Stimulated activated CD8-positive, alpha-beta memory T cell treated with anti-CD3 and anti-CD28 coated beads, Interleukin-2, amount 100 ng/mL, for 48 hours (primary cell): ENCODE data around the gene SPATA33.

Experiments
- DNase-seq, 2 donors: peaks; one replicate each; pipeline ENCODE4 v3.0.0-alpha.2; 2020; ENCODE audit warnings: low read depth in 2 of 2

SPATA33 gene

DNA sequence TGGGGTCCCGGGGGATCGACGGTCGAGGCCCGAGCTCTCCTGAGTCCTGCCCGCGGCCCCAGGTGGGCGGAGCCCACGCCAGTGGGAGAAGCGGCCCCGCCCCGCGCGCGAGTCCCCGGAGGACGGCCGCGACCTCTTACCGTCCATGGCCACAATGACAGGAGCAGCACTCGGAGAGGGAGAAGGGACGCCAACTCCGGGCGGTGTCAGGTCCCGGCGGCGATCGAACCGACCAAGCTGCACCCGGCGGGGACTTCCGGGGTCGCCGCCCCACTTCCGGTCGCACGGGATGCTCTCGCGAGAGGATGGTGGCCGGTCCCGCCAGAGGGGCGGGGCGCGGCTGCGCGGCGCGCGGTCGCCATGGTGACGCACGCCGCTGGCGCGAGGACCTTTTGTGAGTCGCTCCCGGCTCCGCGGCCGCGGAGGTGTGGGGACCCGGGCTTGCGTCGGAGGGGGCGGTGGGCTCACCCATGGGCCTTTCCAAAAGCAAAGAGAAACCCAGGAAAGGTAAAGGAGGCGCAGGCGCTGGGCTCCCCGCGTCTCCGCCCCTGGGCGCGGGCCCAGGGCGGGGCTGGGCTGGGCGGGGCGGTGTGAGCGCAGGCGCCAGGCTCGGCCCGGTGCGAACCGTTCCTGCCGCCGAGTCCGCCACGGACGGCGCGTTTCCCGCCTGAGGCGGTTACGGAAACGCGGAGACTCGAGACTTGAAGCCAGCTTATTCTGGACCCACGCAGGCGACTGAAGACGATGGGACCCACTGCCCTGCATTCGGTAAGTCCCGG is at the start of gene SPATA33, which contains the start of gene CHMP1A:
SPATA33 (plus strand) TSS at position 395 of the 779 bp plus-strand sequence; CDS start at position 471, 76 bp downstream.
CHMP1A (minus strand) TSS at position 267 of the 779 bp plus-strand sequence; CDS start at position 147, 120 bp downstream.
- DNase-seq: peak; percentile 85 to 89

- DNase-seq: no peak
Measured at GRCh38 chr16:89607937-89608740, 49.5 kb upstream of the SPATA33 start.

DNA sequence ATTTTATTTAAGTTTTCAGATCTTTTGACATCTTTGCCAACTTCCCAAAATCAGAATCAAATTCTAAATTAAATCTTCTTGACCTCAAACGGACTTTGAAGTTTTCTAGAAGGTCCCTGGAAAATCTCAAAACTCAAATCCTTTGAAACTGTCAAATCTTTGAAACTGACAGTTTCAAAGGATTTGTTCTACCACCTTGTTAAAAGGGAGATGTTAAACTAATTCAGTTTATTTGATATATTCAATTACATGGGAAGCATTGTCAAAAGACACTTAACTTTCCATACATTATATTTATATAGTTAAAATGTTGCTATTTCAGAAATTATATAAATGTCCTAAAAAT is 47.6 kb upstream of the SPATA33 start:
- DNase-seq: no peak

DNA sequence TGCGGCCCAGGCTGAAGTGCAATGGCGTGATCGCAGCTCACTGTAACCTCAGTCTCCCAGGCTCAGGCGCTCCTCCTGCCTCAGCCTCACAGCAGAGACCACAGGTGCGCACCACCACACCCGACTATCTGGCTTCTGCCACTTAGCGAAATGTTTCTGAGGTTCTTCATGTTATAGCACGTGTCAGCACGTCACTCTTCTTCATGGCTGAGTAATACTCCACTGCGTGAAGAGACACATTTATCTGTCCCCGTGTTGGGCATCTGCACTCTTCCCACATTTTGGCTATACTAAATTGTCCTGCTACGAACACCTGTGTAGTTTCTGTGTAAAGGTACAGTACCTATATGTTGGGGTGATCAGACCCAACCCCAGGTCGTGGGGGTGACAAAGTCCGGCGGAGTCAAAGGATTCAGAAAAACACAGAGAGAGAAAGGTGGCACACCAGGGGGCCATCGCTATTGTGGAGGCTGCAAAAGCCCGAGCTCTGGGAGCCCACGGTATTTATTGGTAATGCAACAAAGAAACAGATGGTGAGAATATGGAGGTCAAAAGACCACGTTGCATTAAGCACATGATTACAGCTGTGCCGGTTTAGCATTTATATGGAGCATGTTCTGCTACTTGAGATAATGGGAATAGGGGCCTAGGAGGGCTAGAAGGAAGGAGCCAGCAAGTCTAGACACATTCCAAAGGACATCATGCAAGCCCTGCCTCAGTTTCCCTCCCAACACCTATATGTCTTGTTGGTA is 45.0 kb upstream of the SPATA33 start:
- no peak for DNase-seq

DNA sequence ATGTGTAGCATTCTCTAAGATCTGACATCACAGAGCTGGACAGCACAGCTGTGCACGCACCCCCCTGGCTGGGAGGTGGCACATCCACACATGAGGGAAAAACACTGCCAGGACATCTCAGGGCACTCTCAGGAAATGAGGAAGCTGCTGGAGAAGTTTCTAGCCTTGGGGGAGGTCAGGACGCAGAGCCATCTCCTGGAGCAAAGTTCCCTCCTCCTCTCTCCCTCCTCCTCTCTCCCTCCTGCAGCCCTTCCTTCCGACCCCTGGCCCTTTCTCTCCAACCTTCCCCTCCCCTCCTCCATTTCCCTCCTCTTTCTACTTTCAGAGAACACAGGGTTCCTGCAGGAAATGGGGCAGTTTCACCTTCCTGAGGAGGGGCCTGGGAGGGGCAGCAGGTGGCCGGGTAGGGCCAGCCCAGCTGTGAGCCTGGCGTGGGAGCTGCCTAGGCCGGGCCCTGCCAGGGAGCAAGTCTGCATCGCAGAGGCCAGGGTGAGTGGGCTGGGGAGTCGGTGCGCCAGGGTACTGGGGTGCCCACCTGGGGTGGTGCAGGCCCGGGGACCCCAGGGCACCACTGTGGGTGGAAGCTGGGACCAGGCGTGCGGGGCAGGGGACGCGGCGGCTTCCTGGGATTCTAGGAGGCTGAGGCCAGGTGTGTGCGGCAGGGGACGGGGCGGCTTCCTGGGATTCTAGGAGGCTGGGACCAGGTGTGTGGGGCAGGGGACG is 44.2 kb upstream of the SPATA33 start, which contains the start of gene DPEP1:
DPEP1 (plus strand) TSS at position 412 of the 723 bp plus-strand sequence. CDS start 16,769 bp downstream, outside the sequence.
- no peak for DNase-seq

- no peak for DNase-seq
Measured at GRCh38 chr16:89613954-89614459, 43.6 kb upstream of the SPATA33 start.

DNA sequence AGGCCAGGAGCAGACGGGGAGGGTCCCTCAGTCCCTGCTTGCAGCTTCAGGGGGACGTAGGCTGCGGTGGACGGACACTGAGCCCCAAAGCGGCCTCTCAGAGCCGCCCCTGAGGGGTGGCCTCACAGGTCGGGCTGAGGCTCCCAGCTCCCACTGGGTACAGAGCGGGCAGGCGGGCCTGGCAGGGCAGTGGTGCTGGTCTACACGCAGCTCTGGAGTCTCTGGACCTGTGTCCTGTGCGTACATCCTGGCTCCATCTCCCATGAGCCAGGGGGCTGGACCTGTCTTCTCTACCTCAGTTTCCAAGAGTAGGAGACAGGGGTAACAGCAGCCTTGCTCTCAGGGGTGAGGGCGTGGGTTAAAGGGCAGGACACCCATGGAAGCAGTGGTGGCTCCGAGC is 42.5 kb upstream of the SPATA33 start:
- DNase-seq: no peak

- DNase-seq: peak in 1 of 2 donors; percentile 36
Measured at GRCh38 chr16:89615596-89616090, 42.0 kb upstream of the SPATA33 start.

GRCh38 chr16:89616623-89617022 is 41.0 kb upstream of the SPATA33 start:
- no peak for DNase-seq

DNA sequence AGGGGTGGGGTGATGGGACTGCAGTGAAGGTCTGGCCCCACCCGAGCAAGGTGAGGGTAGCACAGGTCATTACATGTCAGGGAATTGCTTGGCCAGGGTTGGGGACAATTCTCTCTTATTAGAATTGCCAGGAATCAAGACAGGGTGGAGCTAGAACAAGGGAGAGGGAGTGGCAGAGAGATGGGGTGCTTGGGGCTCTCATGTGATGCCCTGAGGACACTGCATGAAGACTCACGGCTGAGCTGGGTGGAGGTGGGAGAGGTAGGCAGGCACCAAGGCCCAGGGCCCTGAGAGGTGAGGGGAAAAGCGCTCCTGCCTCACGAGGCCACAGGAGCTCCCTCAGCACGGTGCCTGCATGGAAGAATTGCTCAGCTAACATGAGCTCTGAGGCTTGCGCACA is 40.6 kb upstream of the SPATA33 start:
- no peak for DNase-seq

DNA sequence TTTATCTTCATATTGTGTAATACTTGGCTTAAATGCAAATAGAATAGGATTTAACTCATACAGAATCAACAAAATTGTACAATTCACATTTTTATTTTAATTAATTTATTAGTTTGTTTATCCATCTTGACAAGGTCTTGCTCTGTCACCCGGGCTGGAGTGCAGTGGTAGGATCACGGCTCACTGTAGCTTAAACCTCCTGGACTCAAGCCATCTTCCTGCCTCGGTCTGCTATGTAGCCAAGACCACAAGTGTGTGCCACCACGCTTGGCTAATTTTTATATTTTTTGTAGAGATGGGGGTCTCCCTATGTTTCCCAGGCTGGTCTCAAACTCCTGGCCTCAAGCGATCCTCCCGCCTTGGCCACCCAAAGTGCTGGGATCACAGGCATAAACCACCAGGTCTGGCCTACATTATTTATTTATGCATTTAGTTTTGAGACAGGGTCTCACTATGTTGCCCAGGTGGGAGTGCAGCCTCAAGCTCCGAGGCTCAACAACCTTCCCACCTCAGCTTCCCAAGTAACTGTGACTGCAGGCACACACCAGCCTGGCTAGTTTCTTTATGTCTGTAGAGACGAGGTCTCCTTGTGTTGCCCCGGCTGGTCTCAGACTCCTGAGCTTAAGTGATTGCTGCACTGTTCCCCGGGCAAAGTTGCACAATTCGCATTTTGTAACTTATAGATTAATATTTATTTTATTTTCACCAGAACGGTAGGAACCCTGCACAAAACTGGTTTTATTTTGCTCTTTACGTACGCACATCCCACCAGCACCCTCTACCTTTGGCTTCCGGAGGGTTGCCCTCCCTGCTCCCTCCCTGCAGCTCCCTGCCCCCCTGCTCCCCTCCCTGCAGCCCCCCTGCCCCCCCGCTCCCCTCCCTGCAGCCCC is 39.3 kb upstream of the SPATA33 start:
- no peak for DNase-seq

GRCh38 chr16:89619840-89620239 is 37.8 kb upstream of the SPATA33 start:
- DNase-seq: no peak

GRCh38 chr16:89620406-89620841 is 37.2 kb upstream of the SPATA33 start:
- DNase-seq: no peak

- DNase-seq: no peak
Measured at GRCh38 chr16:89621136-89621697, 36.4 kb upstream of the SPATA33 start.

- no peak for DNase-seq
Measured at GRCh38 chr16:89621698-89622409, 35.8 kb upstream of the SPATA33 start.

DNA sequence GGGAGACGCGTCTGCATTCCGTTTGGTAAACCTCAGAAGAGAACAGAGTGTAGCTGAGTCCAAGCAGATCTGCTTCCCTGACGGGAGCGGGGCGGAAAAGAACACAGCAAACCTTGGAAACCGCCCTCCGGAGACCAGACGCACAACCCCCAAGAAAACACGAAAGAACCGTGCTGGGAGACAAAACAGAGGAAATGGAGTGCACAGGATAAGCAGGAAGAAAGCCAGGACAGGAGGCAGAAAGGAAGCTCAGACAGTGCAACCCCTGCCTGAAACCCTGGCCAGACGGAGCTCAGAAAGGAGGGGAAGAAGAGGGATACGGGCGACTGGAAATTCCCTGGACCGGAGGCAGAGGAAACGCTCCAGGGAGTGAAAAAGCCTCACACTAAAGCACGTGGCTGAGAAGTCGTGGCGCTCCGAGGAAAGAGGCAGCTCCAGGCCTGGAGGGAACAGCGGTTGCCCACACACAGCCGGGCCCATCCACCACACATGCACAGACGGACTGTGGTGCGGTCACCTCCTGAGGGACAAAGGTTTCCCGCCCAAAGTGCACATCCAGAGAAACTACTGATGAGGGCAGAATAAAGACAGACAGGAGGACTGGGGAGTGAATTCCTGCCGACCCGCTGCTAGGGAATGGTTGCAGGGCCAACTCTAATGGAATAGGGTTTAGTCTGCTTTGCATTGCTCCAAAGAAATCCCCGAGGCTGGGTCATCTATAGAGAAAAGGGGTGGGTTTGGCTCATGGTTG is 34.0 kb upstream of the SPATA33 start:
- no peak for DNase-seq

DNA sequence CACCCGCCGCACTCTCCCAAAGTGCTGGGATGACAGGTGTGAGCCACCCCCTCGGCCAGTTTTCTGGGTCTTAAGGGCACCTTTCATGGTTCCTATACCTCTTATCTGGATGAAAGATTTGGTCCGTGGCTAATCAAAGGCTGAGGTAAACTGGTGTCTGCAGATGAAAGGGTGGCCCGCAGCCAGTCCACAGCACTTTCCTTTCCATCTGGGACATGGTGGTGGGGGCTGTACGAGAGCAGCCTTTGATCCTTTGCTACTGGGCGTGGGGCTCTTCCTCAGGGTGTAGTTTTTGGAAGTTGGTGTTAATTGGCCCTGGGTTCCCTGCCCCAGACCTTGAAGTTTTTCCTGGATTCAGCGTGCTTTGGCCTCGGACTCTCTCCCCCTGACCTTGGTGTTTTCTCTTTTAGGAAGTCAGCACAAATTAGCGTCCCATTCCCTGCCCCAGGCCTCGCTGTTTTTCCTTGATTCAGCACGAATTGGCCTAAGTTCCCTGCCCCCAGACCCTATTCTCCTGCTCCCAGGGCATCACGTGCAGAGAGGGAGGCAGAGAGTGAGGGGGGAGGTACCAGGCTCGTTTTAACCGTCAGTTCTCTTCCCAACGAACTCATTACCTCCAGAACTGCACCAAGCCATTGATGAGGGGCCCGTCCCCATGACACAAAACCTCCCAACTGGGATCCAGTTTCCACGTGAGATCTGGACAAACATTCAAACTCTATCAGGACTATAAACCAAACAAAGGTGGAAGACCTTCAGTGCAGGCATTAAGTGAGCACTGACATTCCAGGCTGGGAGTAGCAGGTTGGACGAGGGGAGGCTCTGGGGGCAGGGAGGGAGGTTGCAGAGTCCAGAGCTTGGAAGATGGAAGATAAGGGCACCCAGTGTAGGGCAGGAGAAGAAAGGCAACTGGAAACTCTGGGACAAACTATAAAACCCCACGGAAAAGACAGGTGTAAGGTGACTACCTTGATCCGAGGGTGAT is 32.6 kb upstream of the SPATA33 start:
- DNase-seq: no peak
